ENCODE measurements around the gene CCL20. TPM values are rescaled to one million over a fixed set of nuclear protein-coding genes. Genes with fewer than 3 reads are reported as not detected.

Gene CCL20
- total RNA-seq, 1 experiment from 2014 or later: not detected

DNA sequence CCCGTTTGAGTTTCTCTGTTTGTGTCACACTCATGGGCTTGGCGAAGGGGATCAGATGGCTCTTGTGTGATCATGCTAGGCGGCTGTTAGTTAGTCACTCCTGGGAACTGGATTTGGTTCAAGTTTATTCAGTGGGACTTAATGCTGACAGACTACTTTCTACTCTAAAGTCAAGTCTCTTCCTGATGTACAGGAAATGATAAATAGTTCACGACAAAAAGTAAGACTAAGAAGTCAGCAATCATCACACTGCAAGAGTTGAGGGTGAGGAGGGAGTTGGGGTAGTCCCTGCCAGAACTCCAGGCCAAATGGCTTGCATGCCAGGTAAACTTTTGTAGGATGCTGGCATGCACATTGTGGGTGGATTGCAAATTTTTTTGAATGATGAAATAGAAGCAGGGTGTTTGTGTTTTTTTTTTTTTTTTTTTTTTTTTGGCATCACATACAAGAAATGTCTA is 25.1 kb upstream of the CCL20 start (continued):
- TF ChIP-seq MXD4 (CRISPR knock-in tag; IDR thresholded peaks at IDR 0.05; ENCODE audit: borderline replicate concordance) (no peak), TEAD1 (CRISPR knock-in tag; IDR thresholded peaks at IDR 0.05) (no peak), NFATC4 (CRISPR knock-in tag; IDR thresholded peaks at IDR 0.05) (no peak), HMGA2 (CRISPR knock-in tag; IDR thresholded peaks at IDR 0.05) (no peak)
- TF ChIP-seq, protein P1, sequence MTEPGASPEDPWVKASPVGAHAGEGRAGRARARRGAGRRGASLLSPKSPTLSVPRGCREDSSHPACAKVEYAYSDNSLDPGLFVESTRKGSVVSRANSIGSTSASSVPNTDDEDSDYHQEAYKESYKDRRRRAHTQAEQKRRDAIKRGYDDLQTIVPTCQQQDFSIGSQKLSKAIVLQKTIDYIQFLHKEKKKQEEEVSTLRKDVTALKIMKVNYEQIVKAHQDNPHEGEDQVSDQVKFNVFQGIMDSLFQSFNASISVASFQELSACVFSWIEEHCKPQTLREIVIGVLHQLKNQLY (CRISPR knock-in tag; IDR thresholded peaks at IDR 0.05): no peak
- TF ChIP-seq, protein P2, sequence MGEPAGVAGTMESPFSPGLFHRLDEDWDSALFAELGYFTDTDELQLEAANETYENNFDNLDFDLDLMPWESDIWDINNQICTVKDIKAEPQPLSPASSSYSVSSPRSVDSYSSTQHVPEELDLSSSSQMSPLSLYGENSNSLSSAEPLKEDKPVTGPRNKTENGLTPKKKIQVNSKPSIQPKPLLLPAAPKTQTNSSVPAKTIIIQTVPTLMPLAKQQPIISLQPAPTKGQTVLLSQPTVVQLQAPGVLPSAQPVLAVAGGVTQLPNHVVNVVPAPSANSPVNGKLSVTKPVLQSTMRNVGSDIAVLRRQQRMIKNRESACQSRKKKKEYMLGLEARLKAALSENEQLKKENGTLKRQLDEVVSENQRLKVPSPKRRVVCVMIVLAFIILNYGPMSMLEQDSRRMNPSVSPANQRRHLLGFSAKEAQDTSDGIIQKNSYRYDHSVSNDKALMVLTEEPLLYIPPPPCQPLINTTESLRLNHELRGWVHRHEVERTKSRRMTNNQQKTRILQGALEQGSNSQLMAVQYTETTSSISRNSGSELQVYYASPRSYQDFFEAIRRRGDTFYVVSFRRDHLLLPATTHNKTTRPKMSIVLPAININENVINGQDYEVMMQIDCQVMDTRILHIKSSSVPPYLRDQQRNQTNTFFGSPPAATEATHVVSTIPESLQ (CRISPR knock-in tag; IDR thresholded peaks at IDR 0.05): no peak

DNA sequence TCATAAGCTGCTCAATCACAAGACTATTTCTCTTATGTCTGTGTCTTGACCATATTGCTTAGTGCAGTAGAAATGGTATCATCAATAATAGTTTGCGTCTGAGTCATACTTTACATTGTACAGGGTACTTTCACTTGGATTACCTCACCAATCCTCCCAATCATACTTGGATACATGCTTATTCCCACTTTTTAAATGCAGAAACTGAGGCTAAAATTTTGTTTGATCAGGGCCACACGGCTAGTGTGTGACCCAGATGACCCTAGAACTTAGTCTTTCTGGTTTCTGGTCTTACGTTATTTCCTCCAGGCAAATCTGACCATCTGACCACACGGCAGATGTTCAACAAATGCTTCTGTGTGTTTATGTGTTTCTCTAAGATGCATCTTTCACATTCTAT is 23.8 kb upstream of the CCL20 start:
- POLR2A ChIA-PET: no interaction called here
- CTCF ChIA-PET: no interaction called here
- no peak overlapping the region for H3K27ac Mint-ChIP-seq
- ATAC-seq: no peak
- no peak overlapping the region for H3K4me3 Mint-ChIP-seq
- peaks cover 9% of the 10 kb centered on the region; the same call in 1 of the 2 replicates for H3K9me3 Mint-ChIP-seq
- TF ChIP-seq, protein P3, sequence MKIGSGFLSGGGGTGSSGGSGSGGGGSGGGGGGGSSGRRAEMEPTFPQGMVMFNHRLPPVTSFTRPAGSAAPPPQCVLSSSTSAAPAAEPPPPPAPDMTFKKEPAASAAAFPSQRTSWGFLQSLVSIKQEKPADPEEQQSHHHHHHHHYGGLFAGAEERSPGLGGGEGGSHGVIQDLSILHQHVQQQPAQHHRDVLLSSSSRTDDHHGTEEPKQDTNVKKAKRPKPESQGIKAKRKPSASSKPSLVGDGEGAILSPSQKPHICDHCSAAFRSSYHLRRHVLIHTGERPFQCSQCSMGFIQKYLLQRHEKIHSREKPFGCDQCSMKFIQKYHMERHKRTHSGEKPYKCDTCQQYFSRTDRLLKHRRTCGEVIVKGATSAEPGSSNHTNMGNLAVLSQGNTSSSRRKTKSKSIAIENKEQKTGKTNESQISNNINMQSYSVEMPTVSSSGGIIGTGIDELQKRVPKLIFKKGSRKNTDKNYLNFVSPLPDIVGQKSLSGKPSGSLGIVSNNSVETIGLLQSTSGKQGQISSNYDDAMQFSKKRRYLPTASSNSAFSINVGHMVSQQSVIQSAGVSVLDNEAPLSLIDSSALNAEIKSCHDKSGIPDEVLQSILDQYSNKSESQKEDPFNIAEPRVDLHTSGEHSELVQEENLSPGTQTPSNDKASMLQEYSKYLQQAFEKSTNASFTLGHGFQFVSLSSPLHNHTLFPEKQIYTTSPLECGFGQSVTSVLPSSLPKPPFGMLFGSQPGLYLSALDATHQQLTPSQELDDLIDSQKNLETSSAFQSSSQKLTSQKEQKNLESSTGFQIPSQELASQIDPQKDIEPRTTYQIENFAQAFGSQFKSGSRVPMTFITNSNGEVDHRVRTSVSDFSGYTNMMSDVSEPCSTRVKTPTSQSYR (CRISPR knock-in tag; IDR thresholded peaks at IDR 0.05): no peak
- TF ChIP-seq, protein P4, sequence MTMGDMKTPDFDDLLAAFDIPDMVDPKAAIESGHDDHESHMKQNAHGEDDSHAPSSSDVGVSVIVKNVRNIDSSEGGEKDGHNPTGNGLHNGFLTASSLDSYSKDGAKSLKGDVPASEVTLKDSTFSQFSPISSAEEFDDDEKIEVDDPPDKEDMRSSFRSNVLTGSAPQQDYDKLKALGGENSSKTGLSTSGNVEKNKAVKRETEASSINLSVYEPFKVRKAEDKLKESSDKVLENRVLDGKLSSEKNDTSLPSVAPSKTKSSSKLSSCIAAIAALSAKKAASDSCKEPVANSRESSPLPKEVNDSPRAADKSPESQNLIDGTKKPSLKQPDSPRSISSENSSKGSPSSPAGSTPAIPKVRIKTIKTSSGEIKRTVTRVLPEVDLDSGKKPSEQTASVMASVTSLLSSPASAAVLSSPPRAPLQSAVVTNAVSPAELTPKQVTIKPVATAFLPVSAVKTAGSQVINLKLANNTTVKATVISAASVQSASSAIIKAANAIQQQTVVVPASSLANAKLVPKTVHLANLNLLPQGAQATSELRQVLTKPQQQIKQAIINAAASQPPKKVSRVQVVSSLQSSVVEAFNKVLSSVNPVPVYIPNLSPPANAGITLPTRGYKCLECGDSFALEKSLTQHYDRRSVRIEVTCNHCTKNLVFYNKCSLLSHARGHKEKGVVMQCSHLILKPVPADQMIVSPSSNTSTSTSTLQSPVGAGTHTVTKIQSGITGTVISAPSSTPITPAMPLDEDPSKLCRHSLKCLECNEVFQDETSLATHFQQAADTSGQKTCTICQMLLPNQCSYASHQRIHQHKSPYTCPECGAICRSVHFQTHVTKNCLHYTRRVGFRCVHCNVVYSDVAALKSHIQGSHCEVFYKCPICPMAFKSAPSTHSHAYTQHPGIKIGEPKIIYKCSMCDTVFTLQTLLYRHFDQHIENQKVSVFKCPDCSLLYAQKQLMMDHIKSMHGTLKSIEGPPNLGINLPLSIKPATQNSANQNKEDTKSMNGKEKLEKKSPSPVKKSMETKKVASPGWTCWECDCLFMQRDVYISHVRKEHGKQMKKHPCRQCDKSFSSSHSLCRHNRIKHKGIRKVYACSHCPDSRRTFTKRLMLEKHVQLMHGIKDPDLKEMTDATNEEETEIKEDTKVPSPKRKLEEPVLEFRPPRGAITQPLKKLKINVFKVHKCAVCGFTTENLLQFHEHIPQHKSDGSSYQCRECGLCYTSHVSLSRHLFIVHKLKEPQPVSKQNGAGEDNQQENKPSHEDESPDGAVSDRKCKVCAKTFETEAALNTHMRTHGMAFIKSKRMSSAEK (CRISPR knock-in tag; IDR thresholded peaks at IDR 0.05; ENCODE audit: borderline replicate concordance): no peak
- TF ChIP-seq, protein P5, sequence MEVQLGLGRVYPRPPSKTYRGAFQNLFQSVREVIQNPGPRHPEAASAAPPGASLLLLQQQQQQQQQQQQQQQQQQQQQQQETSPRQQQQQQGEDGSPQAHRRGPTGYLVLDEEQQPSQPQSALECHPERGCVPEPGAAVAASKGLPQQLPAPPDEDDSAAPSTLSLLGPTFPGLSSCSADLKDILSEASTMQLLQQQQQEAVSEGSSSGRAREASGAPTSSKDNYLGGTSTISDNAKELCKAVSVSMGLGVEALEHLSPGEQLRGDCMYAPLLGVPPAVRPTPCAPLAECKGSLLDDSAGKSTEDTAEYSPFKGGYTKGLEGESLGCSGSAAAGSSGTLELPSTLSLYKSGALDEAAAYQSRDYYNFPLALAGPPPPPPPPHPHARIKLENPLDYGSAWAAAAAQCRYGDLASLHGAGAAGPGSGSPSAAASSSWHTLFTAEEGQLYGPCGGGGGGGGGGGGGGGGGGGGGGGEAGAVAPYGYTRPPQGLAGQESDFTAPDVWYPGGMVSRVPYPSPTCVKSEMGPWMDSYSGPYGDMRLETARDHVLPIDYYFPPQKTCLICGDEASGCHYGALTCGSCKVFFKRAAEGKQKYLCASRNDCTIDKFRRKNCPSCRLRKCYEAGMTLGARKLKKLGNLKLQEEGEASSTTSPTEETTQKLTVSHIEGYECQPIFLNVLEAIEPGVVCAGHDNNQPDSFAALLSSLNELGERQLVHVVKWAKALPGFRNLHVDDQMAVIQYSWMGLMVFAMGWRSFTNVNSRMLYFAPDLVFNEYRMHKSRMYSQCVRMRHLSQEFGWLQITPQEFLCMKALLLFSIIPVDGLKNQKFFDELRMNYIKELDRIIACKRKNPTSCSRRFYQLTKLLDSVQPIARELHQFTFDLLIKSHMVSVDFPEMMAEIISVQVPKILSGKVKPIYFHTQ (CRISPR knock-in tag; IDR thresholded peaks at IDR 0.05): no peak
- TF ChIP-seq, protein P1 (CRISPR knock-in tag; IDR thresholded peaks at IDR 0.05): no peak
- TF ChIP-seq, protein P6, sequence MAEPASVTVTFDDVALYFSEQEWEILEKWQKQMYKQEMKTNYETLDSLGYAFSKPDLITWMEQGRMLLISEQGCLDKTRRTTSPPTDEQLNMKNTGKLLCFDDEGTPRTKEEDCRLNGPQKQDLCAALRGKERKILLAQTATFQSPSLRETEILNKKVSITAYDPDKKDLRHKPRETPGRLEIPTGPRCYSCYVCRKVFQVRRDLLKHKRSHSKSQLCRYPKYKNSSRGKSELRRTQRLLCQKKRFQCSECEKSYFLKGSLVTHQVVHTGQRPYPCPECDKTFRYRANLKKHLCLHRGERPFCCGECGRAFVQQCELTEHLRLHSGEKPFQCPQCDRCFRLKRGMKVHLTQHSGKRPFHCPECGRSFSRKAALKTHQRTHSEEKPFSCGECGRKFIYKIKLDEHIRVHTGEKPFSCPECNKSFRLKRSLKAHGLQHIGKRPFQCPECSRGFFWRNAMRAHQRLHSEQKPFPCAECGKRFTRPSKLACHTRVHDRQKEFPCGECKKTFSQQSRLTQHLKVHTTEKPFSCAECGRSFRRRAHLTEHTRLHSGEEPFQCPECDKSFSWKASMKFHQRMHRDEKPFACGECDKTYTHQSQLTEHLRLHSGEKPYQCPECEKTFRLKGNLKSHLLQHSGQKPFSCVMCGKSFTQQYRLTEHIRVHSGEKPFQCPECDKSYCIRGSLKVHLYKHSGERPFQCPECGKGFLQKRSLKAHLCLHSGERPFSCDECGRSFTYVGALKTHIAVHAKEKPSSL (CRISPR knock-in tag; conservative IDR thresholded peaks at IDR 0.05): no peak
- no peaks in the 10 kb centered on the region for H3K36me3 Mint-ChIP-seq
- H3K27me3 Mint-ChIP-seq (ENCODE audit: low read depth): no peaks in the 10 kb centered on the region
- H3K4me1 Mint-ChIP-seq: no peaks in the 10 kb centered on the region
- DNase-seq (ENCODE audit: low spot score): no peak

All from WTC11 (cell line).